GM19468 (cell line): ENCODE measurements around the gene LDAH.
"Not testable (repeated sequence)": the region's sequence is repeated elsewhere in the genome, so short reads cannot be mapped to it uniquely, and the experiment has no call there.

Experiments
- ATAC-seq: cut with Tn5 transposase; IDR thresholded peaks from one replicate; pipeline ENCODE4 v1.9.1; 2021; ENCODE audit warnings: mild to moderate bottlenecking, moderate library complexity, moderate number of reproducible peaks; ENCODE audit not compliant: unreplicated experiment; ENCODE audit errors: extremely low read depth

The LDAH gene

DNA sequence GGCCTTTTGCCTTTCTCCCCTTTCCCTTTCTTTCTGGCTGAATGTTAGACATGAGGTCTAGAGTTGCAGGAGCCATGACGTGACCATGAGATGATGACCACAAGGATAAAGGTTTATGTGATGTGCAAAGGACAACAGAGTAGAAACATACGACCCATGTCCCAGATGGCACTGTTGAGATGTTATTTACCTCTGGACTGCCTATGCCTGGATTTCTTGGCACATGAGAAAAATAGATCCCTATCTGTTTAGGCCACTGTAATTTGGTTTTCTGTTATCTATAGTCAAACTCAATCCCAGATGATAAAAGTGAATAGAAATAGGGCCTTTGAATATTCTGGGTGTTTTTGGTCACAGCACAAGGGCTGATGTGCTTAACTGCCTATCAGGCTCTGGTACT, 97.1 kb downstream of the LDAH start:
- ATAC-seq, result no peak

DNA sequence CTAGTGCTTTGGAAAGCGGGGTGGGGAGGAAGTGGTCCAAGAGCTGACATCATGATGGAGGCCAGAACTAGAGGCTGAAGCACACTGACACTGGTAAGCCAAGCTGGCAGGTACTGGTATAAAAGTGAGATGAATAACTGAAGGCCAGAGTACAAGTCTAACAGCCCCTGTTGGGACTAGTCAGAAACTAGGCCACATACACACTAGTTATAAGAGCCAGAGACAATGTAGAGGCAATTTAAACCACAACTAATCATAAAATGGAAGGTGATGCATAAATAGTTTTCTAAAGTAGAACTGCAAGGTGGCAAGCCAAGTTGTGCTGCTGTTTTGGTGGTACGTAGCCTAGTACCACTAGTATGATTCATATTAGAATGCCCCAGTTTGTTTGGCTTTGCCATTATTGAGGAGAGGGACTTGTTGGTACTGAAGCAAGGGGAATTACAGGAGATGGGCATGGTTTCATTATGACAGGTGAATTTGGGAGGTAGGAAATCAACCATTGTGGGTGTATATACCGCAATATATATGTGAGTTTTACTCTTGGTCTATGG, 98.3 kb downstream of the LDAH start:
- ATAC-seq, result no peak

DNA sequence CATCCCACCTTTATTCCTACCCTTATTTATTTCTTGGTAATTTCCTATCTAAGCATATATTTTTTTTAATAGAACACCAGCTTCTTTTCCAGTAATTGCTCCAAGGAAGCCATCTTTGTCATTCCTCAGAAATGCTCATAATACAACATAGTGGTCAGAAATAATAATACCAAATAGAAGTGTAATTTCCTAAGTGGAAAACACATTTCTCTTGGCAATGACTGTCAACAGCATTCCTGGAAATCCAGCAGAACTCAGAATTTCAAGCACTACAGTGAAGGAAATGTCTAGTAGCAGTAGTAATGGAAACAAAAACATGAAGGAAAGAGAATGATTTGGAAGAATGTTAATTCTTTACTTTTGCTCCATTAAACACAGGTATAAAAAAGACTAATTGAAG, 99.4 kb downstream of the LDAH start:
- ATAC-seq, result no peak

DNA sequence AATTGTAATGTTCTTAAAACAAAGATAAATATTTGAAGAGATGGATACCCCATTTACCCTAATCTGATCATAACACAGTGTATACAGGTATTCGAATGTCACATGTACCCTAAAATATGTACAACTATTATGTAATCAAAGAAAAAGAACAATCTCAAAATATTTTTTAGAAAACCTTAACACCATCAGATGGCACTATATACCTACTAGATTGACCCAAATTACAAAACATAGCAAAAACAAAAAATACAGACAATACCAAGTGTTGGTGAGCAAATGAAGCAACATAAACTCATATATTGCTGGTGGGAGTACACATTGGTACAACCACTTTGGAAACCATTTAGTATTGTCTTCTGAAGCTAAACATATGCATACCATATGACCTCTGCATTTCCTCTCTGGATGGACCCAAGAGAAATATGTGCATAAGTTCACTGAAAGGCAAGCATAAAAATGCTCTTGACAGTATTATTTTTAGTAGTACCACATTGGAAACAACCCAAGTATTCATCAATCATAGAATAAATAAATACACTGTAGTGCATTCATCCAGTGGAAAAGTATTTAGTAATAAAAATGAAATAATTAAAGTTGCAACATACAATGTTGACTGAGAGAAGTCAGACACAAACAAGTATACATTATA, 100.2 kb downstream of the LDAH start:
- no peak for ATAC-seq

DNA sequence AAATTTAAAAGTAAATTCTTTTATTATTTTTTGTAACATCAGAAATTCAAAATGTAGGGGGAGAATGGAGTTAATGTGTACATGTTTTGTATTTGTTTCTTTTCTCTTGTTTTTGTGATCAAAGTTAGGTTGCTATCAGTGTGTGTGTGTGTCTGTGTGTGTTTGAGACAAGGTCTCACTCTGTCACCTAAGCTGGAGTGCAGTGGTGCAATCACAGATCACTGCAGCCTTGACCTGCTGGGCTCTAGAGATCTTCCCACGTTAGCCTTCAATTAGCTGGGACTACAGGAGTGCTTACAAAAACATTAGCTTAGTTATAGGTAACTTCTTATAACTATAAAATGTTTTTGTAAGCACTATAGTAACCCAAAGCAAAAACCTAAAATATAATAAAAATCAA, 105.3 kb downstream of the LDAH start:
- no peak for ATAC-seq

DNA sequence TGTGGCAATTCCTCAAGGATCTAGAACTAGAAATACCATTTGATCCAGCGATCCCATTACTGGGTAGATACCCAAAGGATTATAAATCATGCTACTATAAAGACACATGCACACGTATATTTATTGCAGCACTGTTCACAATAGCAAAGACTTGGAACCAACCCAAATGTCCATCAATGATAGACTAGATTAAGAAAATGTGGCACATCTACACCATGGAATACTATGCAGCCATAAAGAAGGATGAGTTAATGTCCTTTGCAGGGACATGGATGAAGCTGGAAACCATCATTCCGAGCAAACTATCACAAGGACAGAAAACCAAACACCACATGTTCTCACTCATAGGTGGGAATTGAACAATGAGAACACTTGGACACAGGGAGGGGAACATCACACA, 106.7 kb downstream of the LDAH start:
- not testable (repeated sequence) for ATAC-seq

DNA sequence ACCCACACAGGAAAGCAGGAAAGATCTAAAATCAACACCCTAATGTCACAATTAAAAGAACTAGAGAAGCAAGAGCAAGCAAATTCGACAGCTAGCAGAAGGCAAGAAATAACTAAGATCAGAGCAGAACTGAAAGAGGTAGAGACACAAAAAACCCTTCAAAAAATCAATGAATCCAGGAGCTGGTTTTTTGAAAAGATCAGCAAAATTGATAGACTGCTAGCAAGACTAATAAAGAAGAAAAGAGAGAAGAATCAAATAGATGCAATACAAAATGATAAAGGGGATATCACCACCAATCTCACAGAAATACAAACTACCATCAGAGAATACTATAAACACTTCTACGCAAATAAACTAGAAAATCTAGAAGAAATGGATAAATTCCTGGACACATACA, 108.5 kb downstream of the LDAH start:
- ATAC-seq, result not testable (repeated sequence)

DNA sequence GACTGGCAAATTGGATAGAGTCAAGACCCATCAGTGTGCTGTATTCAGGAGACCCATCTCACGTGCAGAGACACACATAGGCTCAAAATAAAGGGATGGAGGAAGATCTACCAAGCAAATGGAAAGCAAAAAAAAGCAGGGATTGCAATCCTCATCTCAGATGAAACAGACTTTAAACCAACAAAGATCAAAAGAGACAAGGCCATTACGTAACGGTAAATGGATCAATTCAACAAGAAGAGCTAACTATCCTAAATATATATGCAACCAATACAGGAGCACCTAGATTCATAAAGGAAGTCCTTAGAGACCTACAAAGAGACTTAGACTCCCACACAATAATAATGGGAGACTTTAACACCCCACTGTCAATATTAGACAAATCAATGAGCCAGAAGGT, 109.3 kb downstream of the LDAH start:
- ATAC-seq, result not testable (repeated sequence)

DNA sequence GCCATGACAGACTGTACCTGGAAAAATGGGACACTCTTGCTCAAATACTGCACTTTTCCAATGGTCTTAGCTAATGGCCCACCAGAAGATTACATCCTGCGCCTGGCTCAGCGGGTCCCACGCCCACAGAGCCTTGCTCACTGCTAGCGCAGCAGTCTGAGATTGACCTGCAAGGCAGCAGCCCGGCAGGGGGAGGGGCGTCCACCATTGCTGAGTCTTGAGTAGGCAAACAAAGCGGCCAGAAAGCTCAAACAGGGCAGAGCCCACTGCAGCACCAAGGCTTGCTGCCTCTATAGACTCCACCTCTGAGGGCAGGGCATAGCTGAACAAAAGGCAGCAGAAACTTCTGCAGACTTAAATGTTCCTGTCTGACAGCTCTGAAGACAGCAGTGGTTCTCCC, 111.3 kb downstream of the LDAH start:
- ATAC-seq, result not testable (repeated sequence)

DNA sequence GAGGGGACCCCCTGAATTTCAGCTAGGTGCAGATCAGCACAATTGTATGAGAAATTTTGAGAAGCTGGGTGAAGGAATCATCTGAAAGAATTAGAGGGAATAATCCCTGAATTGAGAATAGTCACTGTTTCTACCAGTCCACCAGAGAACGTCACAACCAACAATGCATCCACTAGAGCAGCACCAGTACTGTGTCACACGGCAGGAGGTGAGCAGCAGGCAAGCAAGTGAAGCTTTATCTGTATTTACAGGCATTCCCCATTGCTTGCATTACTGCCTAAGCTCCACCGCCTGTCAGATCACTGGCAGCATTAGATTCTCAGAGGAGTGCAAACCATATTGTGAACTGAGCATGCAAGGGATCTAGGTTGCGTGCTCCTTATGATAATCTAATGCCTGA, 115.3 kb downstream of the LDAH start:
- no peak for ATAC-seq

DNA sequence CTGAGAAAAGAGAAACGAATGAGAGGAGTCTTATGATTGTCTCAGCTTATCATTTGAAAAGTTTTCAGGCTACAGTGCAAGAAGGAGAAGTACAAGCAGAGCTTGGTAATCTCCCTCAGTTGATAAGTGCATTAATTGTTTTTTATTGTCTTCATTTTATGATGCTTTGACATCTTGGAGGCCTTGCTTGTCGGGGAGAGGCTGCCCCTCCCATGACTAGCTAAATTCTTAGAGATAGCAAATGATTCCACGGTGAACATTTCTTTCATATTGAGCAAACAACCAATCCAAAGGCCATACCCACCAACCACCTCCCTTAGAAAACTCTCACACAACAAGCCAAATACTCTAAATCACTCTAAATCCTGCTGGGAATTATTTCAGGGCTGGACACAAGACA, 116.1 kb downstream of the LDAH start:
- no peak for ATAC-seq

DNA sequence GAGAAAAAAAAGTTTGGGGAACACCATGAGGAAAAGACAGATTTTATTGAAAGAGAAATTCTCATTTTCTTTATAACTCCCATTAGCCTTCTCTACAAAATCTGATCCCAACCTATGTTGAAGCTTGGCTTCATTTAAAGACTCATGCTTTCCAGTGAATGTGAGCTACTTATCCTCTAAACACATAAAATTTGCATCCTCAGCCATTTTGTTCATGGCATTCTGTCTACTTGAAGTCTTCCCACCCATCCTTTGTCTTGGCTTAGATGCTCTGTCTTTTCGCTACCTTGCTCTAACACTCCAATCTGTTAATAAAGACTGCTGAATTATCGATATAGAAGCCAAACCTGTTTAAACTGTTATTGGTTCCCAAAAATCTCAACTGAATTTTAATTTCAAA, 116.7 kb downstream of the LDAH start:
- no peak for ATAC-seq

DNA sequence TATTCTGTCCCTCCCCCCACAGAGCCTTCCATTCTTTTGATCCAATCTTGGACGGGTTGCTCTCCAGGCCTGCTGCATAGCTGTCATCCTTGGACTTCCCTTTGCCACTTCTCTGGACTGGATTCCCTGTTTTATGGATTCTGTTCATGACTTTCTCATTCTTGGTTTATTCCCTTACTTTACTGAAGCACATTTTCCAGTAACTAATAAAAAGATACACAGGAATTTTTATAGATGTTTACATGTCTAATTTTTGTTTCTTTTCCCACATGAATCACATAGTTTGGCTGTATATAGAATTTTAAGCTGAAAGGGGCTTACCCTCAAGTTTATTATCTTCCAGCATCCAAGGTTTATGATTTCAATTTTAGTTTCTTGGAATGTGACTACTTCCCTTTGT, 118.0 kb downstream of the LDAH start:
- ATAC-seq, result no peak

DNA sequence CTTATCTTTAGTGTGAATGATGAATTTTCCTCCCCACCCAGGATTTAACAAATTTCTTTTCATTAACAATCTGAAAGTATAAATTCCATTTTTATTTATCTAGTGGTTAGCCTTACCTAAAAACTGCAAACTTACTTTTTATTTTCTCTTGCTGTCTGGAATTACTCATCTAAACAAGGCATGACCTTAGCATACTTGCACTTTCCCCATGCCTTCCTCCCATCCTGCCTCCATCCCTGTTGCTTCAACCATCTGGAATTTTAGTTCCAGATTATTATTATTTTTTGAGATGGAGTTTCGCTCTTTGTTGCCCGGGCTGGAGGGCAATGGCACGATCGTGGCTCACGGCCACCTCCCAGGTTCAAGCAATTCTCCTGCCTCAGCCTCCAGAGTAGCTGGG, 120.3 kb downstream of the LDAH start:
- no peak for ATAC-seq

DNA sequence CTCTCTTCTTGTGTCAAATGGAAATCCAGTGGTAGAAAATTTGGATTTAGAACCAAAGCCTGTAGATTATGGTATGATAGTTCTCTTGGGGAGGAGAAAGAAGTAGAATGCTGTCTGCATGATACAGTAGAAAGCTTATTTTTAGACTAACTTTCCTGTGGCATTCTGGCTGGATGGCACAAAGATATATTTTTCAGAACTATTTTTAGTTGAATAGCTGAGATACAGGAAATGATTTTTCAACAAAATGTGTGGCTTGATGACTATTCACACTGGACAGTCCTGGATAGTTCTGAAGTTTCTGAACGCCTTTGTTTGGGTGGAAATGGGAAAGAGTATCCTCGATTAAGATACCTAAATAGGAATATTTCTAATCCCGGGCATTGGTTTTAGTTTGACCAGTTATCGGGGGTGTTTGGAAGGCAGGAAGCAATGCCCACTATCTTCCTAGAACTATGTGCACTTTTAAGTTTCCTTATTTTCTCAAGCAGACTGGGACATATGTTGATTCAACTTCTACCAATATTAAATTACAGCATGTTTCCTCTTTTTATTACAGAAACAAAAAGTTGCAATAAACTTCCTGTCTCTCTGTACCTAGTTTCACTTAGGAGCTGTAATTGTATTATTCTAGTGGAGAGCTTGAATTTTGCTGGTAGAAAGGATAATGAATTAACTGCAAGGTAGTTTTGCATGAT, 123.8 kb downstream of the LDAH start:
- no peak for ATAC-seq

DNA sequence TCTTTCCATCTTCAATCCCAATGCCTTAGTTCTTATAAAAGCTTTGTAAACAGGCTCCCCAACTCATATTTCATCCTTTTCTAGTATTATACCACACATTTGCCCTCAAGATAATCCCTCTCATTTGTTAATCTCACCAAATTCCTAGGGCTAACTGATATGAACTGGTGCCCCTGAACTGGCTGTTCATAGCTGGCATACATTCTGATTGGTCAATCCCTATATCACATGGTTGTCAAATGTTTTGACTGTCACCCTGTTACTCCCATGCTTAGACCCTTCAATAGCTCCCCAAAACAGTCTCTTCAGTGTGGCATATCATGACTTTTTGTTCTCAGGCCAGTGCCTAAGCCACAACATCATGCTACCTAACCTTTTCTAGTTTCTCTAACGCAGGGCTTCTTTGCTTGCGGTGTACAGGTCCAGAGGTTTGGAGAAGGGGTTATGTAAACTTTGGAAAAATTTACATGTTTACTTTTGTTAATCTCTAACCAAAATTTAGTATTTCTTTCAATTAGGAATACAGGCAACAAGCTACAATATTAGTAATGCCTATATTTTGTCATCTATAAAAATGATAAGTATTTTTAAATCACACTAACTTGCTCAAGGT, 125.5 kb downstream of the LDAH start:
- no peak for ATAC-seq

DNA sequence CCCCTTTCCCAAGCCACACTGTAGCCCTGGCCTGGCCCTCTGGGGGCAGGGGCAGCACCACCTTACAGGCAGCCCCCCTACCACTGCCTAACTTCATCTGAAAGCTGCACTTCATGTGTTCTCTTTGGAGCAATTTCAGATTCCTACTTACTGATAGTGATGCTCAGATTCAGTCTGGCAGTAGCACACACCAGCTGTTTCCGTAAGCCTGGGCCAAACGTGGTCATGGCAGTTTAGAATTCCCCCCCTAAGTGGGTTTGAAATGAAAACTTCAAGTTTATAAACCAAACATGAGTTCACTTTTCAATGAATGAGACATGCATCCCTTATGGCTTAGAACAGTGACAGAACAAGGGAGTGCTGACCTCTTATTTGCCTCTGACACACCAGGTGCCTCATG, 126.5 kb downstream of the LDAH start:
- no peak for ATAC-seq

DNA sequence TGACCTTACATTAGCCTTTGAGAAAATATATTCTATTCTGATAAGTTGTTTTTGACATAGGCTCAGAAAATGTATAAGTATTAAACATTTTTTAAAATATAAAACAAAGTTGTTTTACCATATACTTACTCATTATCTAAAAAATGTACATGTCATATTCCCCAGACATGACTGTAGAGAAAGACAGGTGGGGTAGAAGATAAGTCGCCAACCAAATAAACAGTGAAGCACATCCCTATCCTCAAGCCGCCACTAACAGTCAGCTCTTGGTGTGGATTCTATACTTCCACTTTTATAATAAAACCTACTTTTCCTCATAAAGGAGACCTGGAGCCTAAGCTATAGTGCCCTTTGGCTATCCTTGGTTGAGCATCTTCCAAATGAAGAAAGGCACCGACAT, 129.6 kb downstream of the LDAH start:
- no peak for ATAC-seq

DNA sequence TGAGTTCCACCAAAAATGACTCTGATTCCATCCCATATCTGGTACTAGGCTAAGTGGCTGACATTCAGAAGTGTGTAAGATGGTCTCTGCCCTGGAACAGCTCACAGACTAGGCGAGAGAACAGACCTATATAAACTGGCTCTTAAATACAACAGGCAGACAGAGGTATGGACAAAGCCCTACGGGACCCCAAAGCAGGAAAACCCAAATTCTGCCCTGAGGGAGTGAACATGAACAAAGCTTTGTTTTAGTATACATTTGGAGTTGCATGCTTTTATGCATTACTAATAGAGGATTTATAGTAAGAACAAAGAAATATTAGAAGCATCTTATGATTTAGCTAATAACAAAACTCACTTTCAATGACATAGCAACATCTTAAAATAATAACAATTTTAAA, 130.8 kb downstream of the LDAH start:
- ATAC-seq, result no peak

DNA sequence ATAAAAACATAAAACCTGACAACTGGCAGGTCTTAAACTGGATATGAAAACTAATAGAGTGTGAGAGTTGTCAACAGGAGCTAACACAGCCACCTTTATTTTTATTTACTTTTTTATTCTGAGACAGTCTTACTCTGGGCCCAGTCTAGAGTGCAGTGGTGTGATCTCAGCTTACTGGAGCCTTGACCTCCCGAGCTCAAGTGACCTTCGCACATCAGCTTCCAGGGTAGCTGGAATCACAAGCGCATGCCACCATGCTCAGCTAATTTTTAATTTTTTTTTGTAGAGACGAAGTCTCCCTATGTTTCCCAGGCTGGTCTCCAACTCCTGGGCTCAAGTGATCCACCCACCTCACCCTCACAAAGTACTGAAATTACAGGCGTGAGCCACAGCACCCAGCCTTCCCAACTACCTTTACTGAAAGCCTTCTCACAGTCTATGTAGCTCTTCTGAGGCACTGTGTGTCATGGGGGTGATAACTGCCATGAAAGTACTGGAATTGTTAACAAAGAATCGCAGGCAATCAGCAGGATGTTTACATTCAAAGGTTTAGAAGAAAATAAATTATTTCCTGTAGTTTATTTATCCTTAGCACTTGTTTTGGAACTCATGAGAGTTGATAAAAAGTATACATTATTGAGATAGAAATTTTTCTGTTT, 131.7 kb downstream of the LDAH start:
- no peak for ATAC-seq
